ENCODE measurements around the gene ELL3.
"Not testable (repeated sequence)": the region's sequence is repeated elsewhere in the genome, so short reads cannot be mapped to it uniquely, and the experiment has no call there.

The ELL3 gene

DNA sequence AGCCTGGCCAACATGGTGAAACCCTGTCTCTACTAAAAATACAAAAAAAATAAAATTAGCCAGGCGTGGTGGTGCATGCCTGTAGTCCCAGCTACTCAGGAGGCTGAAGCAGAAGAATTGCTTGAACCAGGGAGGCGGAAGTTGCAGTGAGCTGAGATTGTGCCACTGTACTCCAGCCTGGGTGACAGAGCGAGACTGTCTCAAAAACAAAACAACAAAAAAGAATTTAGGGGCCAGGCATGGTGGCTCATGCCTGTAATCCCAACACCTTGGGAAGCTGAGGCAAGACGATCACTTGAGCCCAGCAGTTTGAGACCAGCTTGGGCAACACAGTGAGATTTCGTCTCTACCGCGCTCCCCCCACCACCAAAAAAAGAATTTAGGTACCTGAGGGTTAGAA is 25.9 kb upstream of the ELL3 start:
- 95% methylated on average over 4 of the region's 7 CpGs for WGBS
- not testable (repeated sequence) for H3K27me3 ChIP-seq (ENCODE audit: control insufficient read depth in 1 of 2, insufficient read depth in 1 of 2, low read length in 2 of 2); H2AFZ ChIP-seq (ENCODE audit: low read depth, low read length); H2BK12ac ChIP-seq (ENCODE audit: low read length in 2 of 2); H3K4me3 ChIP-seq (ENCODE audit: insufficient read depth in 1 of 2, low read depth in 1 of 2, low read length in 2 of 2); H2BK15ac ChIP-seq (ENCODE audit: low read depth, poor library complexity, severe bottlenecking); H3K79me1 ChIP-seq (replicated peaks; ENCODE audit: low read length, poor library complexity, severe bottlenecking); H2BK120ac ChIP-seq (ENCODE audit: low read depth, low read length); H2AK5ac ChIP-seq (ENCODE audit: low read length, severe bottlenecking); H3K9me3 ChIP-seq (ENCODE audit: control insufficient read depth, low read length); H3K14ac ChIP-seq (ENCODE audit: low read length in 2 of 2); H3K9ac ChIP-seq (ENCODE audit: low read length); H4K8ac ChIP-seq (ENCODE audit: low read length); H3K18ac ChIP-seq (ENCODE audit: low read depth in 1 of 2, low read length in 2 of 2); H4K91ac ChIP-seq (ENCODE audit: low read length); H2BK5ac ChIP-seq (ENCODE audit: low read depth, low read length, poor library complexity, severe bottlenecking); DNase-seq; H3K4ac ChIP-seq (ENCODE audit: low read depth in 1 of 2, low read length in 2 of 2); H3K4me2 ChIP-seq (ENCODE audit: low read length, poor library complexity, severe bottlenecking); H3K23ac ChIP-seq (ENCODE audit: low read length in 2 of 2); H3K27ac ChIP-seq (ENCODE audit: low read length, poor library complexity, severe bottlenecking)
- Histone ChIP-seq H3K4me1 (ENCODE audit: control insufficient read depth, insufficient read depth, low read depth, low read length) (peaks cover 10% of the 10 kb centered on the region), H3K36me3 (ENCODE audit: control insufficient read depth in 1 of 2, insufficient read depth in 2 of 2, low read depth in 1 of 2, low read length in 2 of 2) (peaks cover 49 to 82% of the 10 kb centered on the region in 2 experiments)

DNA sequence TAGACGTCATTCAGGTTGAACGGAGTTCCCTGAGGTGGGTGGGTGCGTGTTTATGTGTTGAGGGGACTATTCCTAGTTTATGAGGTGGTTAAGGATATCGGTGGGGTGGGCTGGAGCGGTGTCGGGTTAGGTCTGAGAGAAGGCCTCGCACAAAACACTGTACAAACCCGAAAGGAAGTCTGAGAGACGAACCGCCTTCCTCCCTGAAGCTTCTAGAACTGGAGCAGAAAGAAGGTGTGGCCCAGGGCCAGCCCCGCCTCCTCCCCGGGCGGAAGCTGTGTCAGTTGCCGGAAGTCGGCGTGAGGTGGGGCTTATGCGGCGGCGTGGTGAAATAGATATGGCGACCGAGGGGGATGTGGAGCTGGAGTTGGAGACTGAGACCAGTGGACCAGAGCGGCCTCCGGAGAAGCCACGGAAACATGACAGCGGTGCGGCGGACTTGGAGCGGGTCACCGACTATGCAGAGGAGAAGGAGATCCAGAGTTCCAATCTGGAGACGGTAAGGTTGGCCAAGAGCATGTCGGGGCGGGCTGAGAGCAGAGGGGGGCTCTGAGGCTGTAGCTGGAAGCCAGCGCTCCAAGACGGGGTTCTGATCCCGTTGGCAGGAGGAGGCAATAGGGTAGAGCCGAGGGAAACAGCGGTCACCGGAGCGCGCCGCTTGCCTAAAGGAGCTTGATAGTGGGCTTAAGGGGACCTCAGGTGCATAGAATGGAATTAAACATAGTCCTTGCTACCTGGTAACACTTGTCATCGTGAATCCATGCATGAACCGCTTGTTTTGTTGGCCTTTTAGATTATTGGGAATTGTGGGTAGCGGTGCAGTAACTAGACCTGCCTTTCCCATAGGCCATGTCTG is 23.7 kb upstream of the ELL3 start, which contains the start of gene HYPK:
TSS of gene HYPK (plus strand) at position 314 of the 856 bp plus-strand sequence. CDS start at position 338, 24 bp downstream.
- Histone ChIP-seq H3K4me1 (ENCODE audit: control insufficient read depth, insufficient read depth, low read depth, low read length) (peaks cover 17% of the 10 kb centered on the region), H3K36me3 (ENCODE audit: control insufficient read depth in 1 of 2, insufficient read depth in 2 of 2, low read depth in 1 of 2, low read length in 2 of 2) (peaks cover 44 to 82% of the 10 kb centered on the region in 2 experiments), H2AK5ac (ENCODE audit: low read length, severe bottlenecking) (peak within 1 kb of the TSS; percentile 56), H3K27ac (ENCODE audit: low read length, poor library complexity, severe bottlenecking) (peak within 1 kb of the TSS; percentile 67), H3K27me3 (ENCODE audit: control insufficient read depth in 1 of 2, insufficient read depth in 1 of 2, low read length in 2 of 2) (no peaks in the 10 kb centered on the region), H3K4me3 (ENCODE audit: insufficient read depth in 1 of 2, low read depth in 1 of 2, low read length in 2 of 2) (peak within 1 kb of the TSS; percentile 73 to 97), H3K18ac (ENCODE audit: low read depth in 1 of 2, low read length in 2 of 2) (peak within 1 kb of the TSS in 1 of 2 experiments; percentile 46), H3K4ac (ENCODE audit: low read depth in 1 of 2, low read length in 2 of 2) (peak within 1 kb of the TSS; percentile 66 to 81), H4K8ac (ENCODE audit: low read length) (peak within 1 kb of the TSS; percentile 89), H3K79me1 (replicated peaks; ENCODE audit: low read length, poor library complexity, severe bottlenecking) (peaks cover 7% of the 10 kb centered on the region), H3K14ac (ENCODE audit: low read length in 2 of 2) (no peak within 1 kb of the TSS), H2AFZ (ENCODE audit: low read depth, low read length) (no peak within 1 kb of the TSS), H2BK120ac (ENCODE audit: low read depth, low read length) (no peak within 1 kb of the TSS), H3K9me3 (ENCODE audit: control insufficient read depth, low read length) (no peaks in the 10 kb centered on the region), H3K9ac (ENCODE audit: low read length) (peak within 1 kb of the TSS; percentile 96), H2BK15ac (ENCODE audit: low read depth, poor library complexity, severe bottlenecking) (no peak within 1 kb of the TSS), H2BK12ac (ENCODE audit: low read length in 2 of 2) (peak within 1 kb of the TSS in 1 of 2 experiments; percentile 68), H2BK5ac (ENCODE audit: low read depth, low read length, poor library complexity, severe bottlenecking) (no peak within 1 kb of the TSS), H4K91ac (ENCODE audit: low read length) (peak within 1 kb of the TSS; percentile 23), H3K4me2 (ENCODE audit: low read length, poor library complexity, severe bottlenecking) (peak within 1 kb of the TSS; percentile 76), H3K23ac (ENCODE audit: low read length in 2 of 2) (peak within 1 kb of the TSS in 1 of 2 experiments; percentile 5)
- DNase-seq = peak; percentile 89
- 11% methylated on average over 44 of the region's 44 CpGs for WGBS

DNA sequence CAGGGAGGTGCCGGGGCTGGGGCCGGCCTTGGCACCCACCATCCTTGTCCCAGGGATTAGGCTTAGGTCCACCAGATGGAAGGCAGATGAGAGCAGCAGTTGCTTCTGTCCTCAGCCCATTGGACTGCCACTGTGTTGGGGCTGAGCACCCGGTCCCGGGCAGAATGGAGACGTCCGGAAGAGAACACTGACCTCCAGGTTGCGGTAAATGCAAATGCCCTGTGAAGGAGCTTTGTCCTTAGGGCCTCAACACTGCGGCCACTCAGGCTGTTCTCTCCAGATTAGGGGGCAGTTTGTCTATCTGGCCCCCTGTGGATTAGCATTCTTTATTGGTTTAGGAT is 23.1 kb upstream of the ELL3 start, which contains the start of gene SERINC4:
TSS of gene SERINC4 (minus strand) at position 276 of the 341 bp plus-strand sequence. CDS start at position 42, 234 bp downstream.
- Histone ChIP-seq H2BK12ac (ENCODE audit: low read length in 2 of 2) (peak within 1 kb of the TSS in 1 of 2 experiments; percentile 68), H3K4me3 (ENCODE audit: insufficient read depth in 1 of 2, low read depth in 1 of 2, low read length in 2 of 2) (peak within 1 kb of the TSS; percentile 73 to 97), H4K8ac (ENCODE audit: low read length) (peak within 1 kb of the TSS; percentile 89), H2BK5ac (ENCODE audit: low read depth, low read length, poor library complexity, severe bottlenecking) (no peak within 1 kb of the TSS), H3K36me3 (ENCODE audit: control insufficient read depth in 1 of 2, insufficient read depth in 2 of 2, low read depth in 1 of 2, low read length in 2 of 2) (peaks cover 45 to 82% of the 10 kb centered on the region in 2 experiments), H3K9ac (ENCODE audit: low read length) (peak within 1 kb of the TSS; percentile 96), H3K18ac (ENCODE audit: low read depth in 1 of 2, low read length in 2 of 2) (peak within 1 kb of the TSS in 1 of 2 experiments; percentile 46), H2BK120ac (ENCODE audit: low read depth, low read length) (no peak within 1 kb of the TSS), H3K4ac (ENCODE audit: low read depth in 1 of 2, low read length in 2 of 2) (peak within 1 kb of the TSS; percentile 66 to 81), H3K79me1 (replicated peaks; ENCODE audit: low read length, poor library complexity, severe bottlenecking) (peaks cover 10% of the 10 kb centered on the region), H3K4me2 (ENCODE audit: low read length, poor library complexity, severe bottlenecking) (peak within 1 kb of the TSS; percentile 76), H3K27me3 (ENCODE audit: control insufficient read depth in 1 of 2, insufficient read depth in 1 of 2, low read length in 2 of 2) (no peaks in the 10 kb centered on the region), H2BK15ac (ENCODE audit: low read depth, poor library complexity, severe bottlenecking) (no peak within 1 kb of the TSS), H3K4me1 (ENCODE audit: control insufficient read depth, insufficient read depth, low read depth, low read length) (peaks cover 20% of the 10 kb centered on the region), H2AK5ac (ENCODE audit: low read length, severe bottlenecking) (peak within 1 kb of the TSS; percentile 56), H2AFZ (ENCODE audit: low read depth, low read length) (no peak within 1 kb of the TSS), H3K23ac (ENCODE audit: low read length in 2 of 2) (peak within 1 kb of the TSS in 1 of 2 experiments; percentile 5), H4K91ac (ENCODE audit: low read length) (peak within 1 kb of the TSS; percentile 23), H3K27ac (ENCODE audit: low read length, poor library complexity, severe bottlenecking) (peak within 1 kb of the TSS; percentile 67), H3K9me3 (ENCODE audit: control insufficient read depth, low read length) (no peaks in the 10 kb centered on the region), H3K14ac (ENCODE audit: low read length in 2 of 2) (no peak within 1 kb of the TSS)
- WGBS = 96% methylated on average over 8 of the region's 8 CpGs
- DNase-seq = no peak

Measured in mesenchymal stem cell (in vitro differentiated cells and primary cell).